ENCODE measurements around the gene SLC43A1. TPM values are rescaled to one million over a fixed set of nuclear protein-coding genes. Genes with fewer than 3 reads are reported as not detected.

SLC43A1 gene
- total RNA-seq, 4 donors from 2014 or later, result 9.8 to 25.1 (median 18.3) TPM

DNA sequence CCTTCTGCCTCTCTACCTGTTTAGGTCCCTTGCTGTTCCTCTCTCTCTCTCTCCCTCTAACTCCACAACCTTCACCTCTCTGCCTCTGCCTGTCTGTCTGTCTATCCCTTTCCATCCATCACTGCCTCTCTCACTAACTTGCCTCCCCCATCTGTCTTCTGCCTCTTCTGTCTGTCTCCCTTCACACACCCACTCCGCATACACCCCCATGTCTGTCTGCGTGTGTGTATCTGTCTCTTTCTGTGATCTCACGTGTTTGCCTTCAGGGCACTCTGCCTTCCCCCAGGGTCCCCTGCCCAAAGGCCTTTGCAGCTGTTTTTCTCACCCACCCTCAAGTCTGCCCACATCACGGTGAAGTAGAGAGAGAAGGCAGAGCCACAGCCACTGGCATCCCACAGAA is 47.2 kb downstream of the SLC43A1 start:
- TF ChIP-seq, protein P1, sequence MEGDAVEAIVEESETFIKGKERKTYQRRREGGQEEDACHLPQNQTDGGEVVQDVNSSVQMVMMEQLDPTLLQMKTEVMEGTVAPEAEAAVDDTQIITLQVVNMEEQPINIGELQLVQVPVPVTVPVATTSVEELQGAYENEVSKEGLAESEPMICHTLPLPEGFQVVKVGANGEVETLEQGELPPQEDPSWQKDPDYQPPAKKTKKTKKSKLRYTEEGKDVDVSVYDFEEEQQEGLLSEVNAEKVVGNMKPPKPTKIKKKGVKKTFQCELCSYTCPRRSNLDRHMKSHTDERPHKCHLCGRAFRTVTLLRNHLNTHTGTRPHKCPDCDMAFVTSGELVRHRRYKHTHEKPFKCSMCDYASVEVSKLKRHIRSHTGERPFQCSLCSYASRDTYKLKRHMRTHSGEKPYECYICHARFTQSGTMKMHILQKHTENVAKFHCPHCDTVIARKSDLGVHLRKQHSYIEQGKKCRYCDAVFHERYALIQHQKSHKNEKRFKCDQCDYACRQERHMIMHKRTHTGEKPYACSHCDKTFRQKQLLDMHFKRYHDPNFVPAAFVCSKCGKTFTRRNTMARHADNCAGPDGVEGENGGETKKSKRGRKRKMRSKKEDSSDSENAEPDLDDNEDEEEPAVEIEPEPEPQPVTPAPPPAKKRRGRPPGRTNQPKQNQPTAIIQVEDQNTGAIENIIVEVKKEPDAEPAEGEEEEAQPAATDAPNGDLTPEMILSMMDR (IDR thresholded peaks at IDR 0.05; ENCODE audit: low read depth), result no peak

DNA sequence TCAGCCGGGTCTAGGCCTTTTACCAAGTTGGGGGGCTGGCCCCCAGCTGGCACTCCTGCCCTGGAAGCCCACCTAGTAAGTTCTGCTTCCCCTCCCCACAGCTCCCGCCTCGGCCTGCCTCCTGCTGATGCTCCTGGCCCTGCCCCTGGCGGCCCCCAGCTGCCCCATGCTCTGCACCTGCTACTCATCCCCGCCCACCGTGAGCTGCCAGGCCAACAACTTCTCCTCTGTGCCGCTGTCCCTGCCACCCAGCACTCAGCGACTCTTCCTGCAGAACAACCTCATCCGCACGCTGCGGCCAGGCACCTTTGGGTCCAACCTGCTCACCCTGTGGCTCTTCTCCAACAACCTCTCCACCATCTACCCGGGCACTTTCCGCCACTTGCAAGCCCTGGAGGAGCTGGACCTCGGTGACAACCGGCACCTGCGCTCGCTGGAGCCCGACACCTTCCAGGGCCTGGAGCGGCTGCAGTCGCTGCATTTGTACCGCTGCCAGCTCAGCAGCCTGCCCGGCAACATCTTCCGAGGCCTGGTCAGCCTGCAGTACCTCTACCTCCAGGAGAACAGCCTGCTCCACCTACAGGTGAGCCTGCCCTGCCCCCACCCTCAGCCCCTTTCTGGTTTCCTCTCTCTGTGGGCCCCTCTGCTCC is 47.9 kb downstream of the SLC43A1 start:
- TF ChIP-seq, protein P1 (IDR thresholded peaks at IDR 0.05; ENCODE audit: low read depth), result no peak

DNA sequence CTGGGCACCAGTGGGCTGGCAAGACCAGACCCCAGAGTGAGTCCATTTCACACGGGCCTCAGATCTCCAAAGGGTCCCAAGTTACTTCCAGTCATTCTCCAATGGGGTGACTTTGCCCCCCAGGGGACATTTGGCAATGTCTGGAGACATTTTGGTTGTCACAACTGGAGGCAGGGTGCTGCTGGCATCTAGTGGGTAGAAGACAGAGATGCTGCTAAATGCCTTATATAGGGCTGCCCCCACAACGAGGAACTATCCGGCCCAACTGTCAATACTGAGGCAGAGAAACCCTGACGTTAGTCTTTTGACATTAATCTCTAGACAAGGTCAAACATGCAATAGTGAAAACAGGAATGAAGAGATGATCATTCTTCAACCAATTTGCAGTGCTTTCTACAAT is 48.8 kb downstream of the SLC43A1 start:
- TF ChIP-seq, protein P1 (IDR thresholded peaks at IDR 0.05; ENCODE audit: low read depth), result no peak

DNA sequence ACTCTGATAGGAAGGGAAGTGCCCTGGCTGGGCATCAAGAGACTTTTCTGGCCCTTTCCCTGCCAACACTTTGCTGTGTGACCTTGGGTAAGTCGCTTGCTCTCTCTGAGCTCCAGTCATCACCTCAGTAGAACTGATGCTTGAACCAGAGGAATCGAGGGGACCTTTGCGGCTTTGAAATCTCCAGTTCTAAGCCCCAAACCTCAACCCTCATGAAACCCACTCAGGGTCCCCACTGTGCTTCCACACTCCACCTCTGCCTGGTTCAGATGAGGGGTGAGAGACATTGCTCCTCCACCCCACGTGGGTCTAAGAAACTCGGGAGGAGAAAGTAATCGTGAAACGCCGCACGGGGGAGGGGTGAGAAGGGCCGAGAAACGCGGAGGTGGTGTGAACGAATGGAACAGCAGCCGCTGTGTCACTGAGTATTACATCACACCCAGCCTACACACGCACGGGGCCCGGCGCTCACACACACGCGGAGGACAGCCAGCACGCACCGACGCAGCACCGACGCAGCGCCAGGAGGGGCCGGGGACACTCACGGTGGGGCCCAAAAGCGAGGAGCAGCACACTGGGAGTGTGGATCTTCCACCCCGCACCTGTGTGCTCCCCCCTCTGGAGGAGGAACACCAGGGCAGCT is 50.8 kb downstream of the SLC43A1 start:
- TF ChIP-seq, protein P1 (IDR thresholded peaks at IDR 0.05; ENCODE audit: low read depth), result no peak

DNA sequence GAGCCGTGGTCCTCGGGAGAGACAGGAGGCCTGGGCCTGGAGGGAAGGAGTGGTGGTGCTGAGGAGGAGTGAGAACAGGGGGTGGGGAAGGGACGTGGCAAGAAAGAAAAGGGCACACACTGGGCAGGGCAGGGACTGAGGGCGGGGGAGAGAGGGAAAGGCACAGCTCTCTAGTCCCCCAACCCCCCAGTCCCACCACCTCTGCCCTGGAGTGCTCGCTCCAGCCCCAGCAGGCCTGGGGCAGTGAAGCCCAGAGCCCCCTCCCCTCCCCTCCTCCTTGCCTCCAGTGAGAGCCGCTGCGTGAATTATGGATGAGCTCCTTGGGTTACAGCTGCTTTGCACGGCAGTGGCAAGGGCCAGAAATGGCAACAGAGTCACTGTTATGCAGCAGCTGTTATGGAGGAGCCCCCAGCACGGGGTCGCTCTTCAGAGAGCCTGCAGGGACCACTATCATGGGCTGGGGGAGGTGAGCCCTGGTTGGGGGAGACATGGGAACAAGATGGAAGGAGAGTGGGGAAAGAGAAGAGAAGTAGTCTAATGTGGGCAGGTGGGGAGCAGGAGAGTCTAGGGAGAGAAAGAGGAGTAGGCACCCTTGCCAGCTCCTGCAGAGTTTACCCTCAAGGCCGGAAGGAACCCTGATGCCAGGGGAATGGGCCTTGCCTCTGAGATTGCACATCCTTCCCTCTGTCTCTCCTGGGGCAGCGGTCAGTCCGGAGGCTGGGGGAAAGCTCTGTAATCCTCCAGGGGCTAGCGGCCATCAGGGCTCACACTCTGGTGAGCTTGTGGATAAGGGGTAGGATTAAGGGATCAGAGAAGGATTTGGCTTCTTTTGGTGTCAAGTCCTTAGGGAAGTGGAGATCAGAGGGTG is 51.6 kb downstream of the SLC43A1 start:
- TF ChIP-seq, protein P1 (IDR thresholded peaks at IDR 0.05; ENCODE audit: low read depth), result no peak

DNA sequence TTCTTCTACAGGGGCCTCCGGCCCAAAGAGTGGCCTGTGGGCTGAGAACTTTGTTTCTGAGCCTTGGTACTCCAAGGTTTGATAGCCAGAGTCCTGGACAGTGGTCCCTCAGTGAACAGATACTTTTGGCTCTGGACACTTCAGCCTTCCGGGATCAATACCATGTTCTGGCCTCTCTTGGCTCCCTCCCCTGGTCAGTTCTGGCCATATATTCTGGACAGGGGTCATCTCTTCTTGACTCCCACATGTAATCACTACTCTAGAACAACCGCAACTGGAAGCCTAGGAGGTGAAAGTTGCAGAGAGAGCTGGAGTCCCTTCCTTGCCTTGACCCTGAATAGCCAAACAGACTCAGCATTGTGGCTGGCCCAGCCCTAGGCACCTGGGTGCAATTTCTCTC is 52.9 kb downstream of the SLC43A1 start:
- TF ChIP-seq, protein P1 (IDR thresholded peaks at IDR 0.05; ENCODE audit: low read depth), result no peak

Data from subcutaneous adipose tissue (tissue), 4 donors.